GM06990 (cell line): ENCODE measurements around the gene KLC1.
"Not testable (repeated sequence)": the region's sequence is repeated elsewhere in the genome, so short reads cannot be mapped to it uniquely, and the experiment has no call there.

Experiments
- DNase-seq: peaks from one replicate; pipeline ENCODE4 v3.0.0-alpha.2; 2011; ENCODE audit not compliant: insufficient read length; ENCODE audit errors: extremely low read depth
- H3K27me3 ChIP-seq: replicated peaks from 2 replicates; pipeline ENCODE4 v1.6.0; 2011; ENCODE audit warnings: low read length; ENCODE audit not compliant: control insufficient read depth, insufficient read depth
- H3K36me3 ChIP-seq: 2 replicates; pipeline ENCODE4 v1.5.1; 2011; ENCODE audit warnings: low read length; ENCODE audit not compliant: control insufficient read depth, insufficient read depth
- H3K4me3 ChIP-seq: replicated peaks from 2 replicates; pipeline ENCODE4 v1.5.1; 2011; ENCODE audit warnings: low read depth, mild to moderate bottlenecking, control low read depth, low read length
- CTCF ChIP-seq: IDR thresholded peaks from 2 replicates; pipeline ENCODE4 v1.5.1; 2011; ENCODE audit warnings: low read length, control low read depth, mild to moderate bottlenecking, inconsistent platforms; ENCODE audit not compliant: insufficient read depth, poor library complexity, severe bottlenecking

Gene KLC1

GRCh38 chr14:103650213-103650612, 21.2 kb downstream of the KLC1 start:
- no peak for TF ChIP-seq CTCF
- Histone ChIP-seq H3K36me3 (peaks cover 5% of the 10 kb centered on the region), H3K27me3 (no peaks in the 10 kb centered on the region), H3K4me3 (no peak overlapping the region)
- no peak for DNase-seq

GRCh38 chr14:103651585-103651984, 22.6 kb downstream of the KLC1 start:
- no peak for TF ChIP-seq CTCF
- Histone ChIP-seq H3K36me3 (peaks cover 13% of the 10 kb centered on the region), H3K27me3 (no peaks in the 10 kb centered on the region), H3K4me3 (no peak overlapping the region)
- DNase-seq: no peak

GRCh38 chr14:103652806-103653205, 23.8 kb downstream of the KLC1 start:
- no peak for TF ChIP-seq CTCF
- H3K4me3 ChIP-seq: no peak overlapping the region
- no peaks in the 10 kb centered on the region for H3K27me3 ChIP-seq
- DNase-seq: no peak
- peaks cover 16% of the 10 kb centered on the region for H3K36me3 ChIP-seq

- H3K36me3 ChIP-seq: peaks cover 19% of the 10 kb centered on the region
- not testable (repeated sequence) for H3K4me3 ChIP-seq, H3K27me3 ChIP-seq, DNase-seq
Measured at GRCh38 chr14:103653336-103653735, 24.3 kb downstream of the KLC1 start.

- no peak for DNase-seq
- no peak for TF ChIP-seq CTCF
- no peak overlapping the region for H3K4me3 ChIP-seq
- H3K36me3 ChIP-seq: peaks cover 19% of the 10 kb centered on the region
- H3K27me3 ChIP-seq: no peaks in the 10 kb centered on the region
Measured at GRCh38 chr14:103653805-103654204, 24.8 kb downstream of the KLC1 start.

GRCh38 chr14:103654619-103655018, 25.6 kb downstream of the KLC1 start:
- H3K36me3 ChIP-seq: peaks cover 21% of the 10 kb centered on the region

More at GRCh38 chr14:103654619-103655018, 25.6 kb downstream of the KLC1 start:
- TF ChIP-seq CTCF: no peak
- Histone ChIP-seq H3K27me3 (no peaks in the 10 kb centered on the region), H3K4me3 (no peak overlapping the region)
- DNase-seq: no peak
